ENCODE measurements around the gene OR2B6. TPM values are rescaled to one million over a fixed set of nuclear protein-coding genes. Genes with fewer than 3 reads are reported as not detected.

The OR2B6 gene
- total and polyA plus RNA-seq, 2 of the 8 experiments (the other 6 are each of a cell fraction or from before 2014, with no cell fraction given) = 0.26 TPM; not detected in 1

GRCh38 chr6:27970444-27970843, 13.4 kb downstream of the OR2B6 start (continued):
- TF ChIP-seq SP2 (IDR thresholded peaks at IDR 0.05; ENCODE audit: low read length) = no peak
- TF ChIP-seq KDM5A (IDR thresholded peaks at IDR 0.05; ENCODE audit: low read length) = no peak
- TF ChIP-seq FOSL1 (IDR thresholded peaks at IDR 0.05; ENCODE audit: insufficient read depth, low read depth, low read length) = no peak
